Endothelial cell of umbilical vein (primary cell): Measurements from ENCODE around the gene COL15A1.
"Not testable (repeated sequence)": the region's sequence is repeated elsewhere in the genome, so short reads cannot be mapped to it uniquely, and the experiment has no call there.

Experiments used
- MYC ChIP-seq: IDR thresholded peaks from one replicate; pipeline ENCODE4 v1.6.1; 2011; ENCODE audit warnings: mild to moderate bottlenecking, low read depth, low read length
- POLR2A ChIP-seq: IDR thresholded peaks from 2 replicates; pipeline ENCODE4 v1.6.1; 2012; ENCODE audit warnings: low read depth, mild to moderate bottlenecking, control low read depth, low read length
- TF ChIP-seq, protein P1 (sequence below), 2 donors: IDR thresholded peaks; 1 replicate in 1 of 2; 2 replicates in 1 of 2; pipeline ENCODE4 v1.5.1; 2011; ENCODE audit warnings: low read length in 2 of 2, mild to moderate bottlenecking in 2 of 2, moderate library complexity in 2 of 2, control low read depth in 1 of 2, inconsistent platforms in 1 of 2, low read depth in 1 of 2; ENCODE audit not compliant: insufficient read depth in 1 of 2; ENCODE audit errors: extremely low read depth in 1 of 2

DNA sequence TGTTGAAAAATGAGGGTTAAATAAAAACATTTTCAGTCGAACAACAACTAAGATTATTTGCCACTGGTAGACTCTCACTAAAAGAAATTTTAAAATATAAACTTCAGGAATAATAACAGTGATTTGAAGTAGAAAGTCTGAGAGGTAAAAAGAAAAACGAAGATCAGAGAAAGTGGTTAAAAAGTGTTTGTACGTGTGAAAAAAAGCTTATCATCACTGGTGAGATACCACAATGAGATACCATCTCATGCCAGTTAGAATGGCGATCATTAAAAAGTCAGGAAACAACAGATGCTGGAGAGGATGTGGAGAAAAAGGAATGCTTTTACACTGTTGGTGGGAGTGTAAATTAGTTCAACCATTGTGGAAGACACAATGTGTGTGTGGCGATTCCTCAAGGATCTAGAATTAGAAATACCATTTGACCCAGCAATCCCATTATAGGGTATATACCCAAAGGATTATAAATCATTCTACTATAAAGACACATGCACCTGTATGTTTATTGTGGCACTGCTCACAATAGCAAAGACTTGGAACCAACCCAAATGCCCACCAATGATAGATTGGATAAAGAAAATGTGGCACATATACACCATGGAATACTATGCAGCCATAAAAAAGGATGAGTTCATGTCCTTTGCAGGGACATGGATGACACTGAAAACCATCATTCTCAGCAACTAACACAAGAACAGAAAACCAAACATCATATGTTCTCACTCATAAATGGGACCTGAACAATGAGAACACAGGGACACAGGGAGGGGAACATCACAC, 156.3 kb downstream of the COL15A1 start:
- TF ChIP-seq, protein P1, sequence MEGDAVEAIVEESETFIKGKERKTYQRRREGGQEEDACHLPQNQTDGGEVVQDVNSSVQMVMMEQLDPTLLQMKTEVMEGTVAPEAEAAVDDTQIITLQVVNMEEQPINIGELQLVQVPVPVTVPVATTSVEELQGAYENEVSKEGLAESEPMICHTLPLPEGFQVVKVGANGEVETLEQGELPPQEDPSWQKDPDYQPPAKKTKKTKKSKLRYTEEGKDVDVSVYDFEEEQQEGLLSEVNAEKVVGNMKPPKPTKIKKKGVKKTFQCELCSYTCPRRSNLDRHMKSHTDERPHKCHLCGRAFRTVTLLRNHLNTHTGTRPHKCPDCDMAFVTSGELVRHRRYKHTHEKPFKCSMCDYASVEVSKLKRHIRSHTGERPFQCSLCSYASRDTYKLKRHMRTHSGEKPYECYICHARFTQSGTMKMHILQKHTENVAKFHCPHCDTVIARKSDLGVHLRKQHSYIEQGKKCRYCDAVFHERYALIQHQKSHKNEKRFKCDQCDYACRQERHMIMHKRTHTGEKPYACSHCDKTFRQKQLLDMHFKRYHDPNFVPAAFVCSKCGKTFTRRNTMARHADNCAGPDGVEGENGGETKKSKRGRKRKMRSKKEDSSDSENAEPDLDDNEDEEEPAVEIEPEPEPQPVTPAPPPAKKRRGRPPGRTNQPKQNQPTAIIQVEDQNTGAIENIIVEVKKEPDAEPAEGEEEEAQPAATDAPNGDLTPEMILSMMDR (IDR thresholded peaks at IDR 0.05; ENCODE audit: extremely low read depth in 1 of 2, insufficient read depth in 1 of 2, low read depth in 1 of 2, low read length in 2 of 2) = not testable (repeated sequence)
- TF ChIP-seq POLR2A, MYC: not testable (repeated sequence)
